Non-pigmented ciliary epithelial cell (primary cell): ENCODE results near the gene SHH.

ENCODE experiments used
- DNase-seq: peaks from one replicate; pipeline ENCODE4 v3.0.0-alpha.2; 2010; ENCODE audit warnings: low read depth

Gene SHH

GRCh38 chr7:155806096-155806871, 6.0 kb downstream of the SHH start:
- DNase-seq, result no peak

DNA sequence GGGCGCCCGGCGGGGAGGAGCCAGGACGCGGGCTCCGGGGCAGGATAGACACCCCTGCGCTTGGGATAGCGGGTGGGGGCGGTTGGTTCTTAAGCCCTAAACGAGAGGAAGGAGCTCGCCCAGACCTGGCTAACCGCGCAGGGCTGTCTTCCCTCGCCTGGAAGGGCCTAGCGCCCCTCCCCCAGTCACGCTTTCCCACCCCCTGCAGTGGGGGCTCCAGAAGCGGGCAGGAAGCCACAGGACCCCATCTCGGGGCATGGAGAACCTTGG, 6.5 kb downstream of the SHH start:
- no peak for DNase-seq

- no peak for DNase-seq
These were observed 7.1 kb downstream of the SHH start for GRCh38 chr7:155804897-155805825.

- DNase-seq, result no peak
These were observed 7.8 kb downstream of the SHH start for GRCh38 chr7:155804431-155804831.

DNA sequence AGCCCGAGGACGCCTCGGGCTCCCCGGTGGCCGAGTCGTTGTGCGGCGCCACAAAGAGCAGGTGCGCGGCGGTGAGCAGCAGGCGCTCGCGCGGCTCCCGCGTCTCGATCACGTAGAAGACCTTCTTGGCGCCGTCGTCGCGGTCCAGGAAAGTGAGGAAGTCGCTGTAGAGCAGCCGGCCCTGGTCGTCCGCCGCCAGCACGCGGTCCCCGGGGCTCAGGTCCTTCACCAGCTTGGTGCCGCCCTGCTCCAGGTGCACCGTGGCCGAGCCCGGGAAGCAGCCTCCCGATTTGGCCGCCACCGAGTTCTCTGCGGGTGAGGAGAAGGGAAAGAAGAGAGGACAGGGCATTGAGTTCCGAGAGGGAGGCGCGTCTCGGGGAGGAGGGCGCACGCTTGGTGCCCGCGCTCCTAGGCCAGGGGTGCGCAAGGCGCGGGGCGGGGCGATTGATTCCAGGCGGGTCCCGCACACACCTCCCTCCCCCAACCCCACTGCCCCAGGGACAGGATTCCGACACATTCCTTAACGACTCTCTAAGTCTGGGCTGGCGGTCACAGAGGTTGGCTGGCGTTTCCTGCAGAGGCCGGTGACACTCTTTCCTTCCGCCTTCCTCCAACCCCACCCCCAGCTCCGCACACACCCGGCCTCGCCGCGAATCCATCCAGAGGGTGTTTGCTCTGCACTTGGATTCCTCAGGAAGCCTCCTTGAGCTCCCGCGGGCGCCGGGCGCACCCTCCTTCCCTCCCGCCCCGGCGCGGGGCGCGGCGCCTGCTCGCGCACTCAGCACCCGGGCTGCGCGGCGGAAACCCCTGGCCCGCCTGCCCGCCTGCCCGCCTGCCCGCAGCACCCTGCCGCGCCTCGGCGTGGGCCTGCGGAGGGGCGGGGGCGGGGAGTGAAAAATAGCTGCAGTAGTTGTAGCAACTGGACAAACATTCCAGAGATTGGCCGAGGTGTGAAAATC, 8.6 kb downstream of the SHH start:
- DNase-seq, result no peak

GRCh38 chr7:155802906-155803417, 9.3 kb downstream of the SHH start:
- no peak for DNase-seq

- no peak for DNase-seq
These were observed 10.0 kb downstream of the SHH start for GRCh38 chr7:155802291-155802690.

DNA sequence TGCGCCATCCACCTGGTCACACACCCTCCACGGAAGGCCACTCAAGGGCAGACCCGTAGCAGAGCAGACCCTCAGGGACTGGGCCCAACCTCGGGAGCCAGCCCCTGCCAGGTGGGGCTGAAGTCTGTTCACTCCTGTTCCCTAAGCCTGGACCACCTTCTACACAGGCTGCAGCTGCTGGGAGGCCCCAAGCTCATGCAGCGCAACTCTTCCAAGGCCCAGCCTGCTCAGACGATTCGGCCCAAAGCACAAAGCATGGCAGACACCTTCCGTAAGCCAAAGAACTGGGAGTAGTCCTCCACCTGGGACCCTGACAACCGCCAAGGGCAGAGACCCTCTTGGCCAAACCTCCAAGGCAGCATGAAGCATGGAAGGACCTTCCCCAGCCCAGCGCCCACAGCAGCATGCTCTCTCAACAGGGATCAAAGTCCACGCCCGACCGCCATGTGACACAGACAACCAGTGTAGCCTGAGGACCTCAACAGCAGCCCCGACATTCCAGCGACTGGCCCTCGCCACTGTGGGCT, 11.5 kb downstream of the SHH start:
- no peak for DNase-seq

- DNase-seq, result no peak
These were observed 12.0 kb downstream of the SHH start for GRCh38 chr7:155800301-155800700.

DNA sequence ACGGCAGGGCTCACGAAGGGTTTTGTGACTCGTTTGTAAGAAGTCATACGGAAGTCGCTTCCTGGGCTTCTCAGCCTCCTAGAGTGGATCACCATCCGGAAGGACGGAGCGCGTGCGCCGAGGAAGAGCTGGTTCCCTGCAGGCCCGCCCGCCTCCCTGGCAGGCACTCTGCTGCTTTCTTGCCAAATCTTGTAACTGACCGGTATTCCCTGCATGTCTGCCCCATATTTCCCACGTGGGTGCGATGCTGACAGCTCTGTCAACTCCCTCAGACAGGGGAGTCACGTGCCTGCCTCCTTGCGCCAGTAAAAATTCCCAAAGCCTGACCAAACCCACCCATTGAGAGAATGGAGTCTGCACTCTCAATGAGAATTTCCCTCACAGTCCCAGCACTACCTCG, 12.7 kb downstream of the SHH start:
- no peak for DNase-seq

DNA sequence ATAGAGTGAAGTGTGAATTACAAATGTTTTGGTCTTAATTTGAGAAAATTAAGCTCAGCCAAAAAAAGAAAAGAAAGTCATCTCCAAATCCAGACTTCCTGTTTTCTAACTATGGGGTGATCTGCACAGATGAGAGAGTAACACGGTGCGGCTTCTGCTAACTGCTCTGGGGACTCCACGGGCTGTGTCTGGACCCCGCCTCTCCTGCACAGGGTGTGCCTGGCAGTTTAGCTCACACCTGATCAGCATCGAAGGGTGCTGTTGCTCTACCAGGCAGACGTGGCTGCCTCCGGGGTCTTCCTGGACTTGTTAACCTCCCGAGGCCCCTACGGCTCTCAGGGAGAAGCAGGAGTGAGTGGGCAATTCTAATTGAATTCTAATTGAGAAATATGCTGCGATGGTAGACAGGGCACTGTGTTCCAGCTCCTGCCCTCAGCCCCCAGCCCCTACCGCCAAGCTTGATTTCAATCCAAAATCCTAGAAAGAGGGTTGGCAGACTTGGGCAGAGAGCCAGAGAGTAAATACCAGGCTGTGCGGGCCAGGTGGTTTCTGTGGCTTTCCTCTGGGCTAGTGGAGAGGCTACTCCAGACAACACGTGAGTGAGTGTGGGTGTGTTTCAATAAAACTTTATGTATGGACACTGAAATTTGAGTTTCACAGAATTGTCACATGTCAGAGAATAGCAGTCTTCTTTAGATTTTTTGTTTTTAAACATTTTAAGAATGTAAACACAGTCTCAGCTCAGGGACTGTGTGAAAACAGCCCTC, 13.4 kb downstream of the SHH start:
- no peak for DNase-seq

DNA sequence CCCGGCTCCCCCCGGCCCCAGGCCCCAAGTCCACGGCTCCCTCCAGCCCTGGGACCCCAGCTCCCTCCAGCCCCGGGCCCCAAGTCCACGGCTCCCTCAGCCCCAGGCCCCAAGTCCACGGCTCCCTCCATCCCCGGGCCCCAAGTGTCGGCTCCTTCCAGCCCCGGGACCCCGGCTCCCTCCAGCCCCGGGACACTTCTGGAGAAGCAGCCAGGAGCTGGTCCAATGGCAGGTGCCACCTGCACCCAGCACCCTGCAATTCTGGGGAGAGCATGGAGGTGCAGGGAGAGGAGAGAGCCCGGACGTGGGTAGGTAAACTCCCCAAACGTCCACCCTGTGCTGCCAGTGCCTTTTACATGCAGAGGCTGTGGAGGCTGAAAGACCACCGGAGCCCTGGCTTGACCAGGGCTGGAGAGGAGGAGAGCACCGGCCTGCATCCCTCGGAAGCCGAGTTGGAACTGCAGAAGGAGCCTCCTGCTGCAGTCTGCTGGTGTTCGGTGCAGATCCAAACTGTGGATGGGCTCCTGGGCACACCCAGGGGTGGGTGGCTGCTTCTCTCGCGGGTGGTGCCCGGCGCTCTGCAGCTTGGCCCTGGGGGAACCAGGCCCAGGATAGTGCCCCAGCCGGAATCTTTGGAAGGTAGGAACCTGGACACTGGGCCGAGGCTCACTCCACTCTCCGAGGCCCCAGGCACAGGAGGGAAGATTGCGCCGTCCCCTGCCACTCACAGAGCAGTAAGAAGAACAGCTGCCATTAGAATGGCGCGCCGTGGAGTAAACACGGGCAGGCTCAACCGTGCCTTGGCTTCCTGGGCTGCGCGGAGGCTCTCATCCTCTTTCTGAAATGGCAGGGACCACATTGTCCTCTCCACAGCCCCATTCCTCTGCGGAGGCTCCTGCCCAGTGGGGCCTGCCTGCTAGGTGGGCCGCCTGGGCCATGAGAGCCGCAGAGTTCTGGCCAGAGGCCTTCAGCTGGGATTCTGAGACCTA, 14.7 kb downstream of the SHH start:
- DNase-seq, result no peak

DNA sequence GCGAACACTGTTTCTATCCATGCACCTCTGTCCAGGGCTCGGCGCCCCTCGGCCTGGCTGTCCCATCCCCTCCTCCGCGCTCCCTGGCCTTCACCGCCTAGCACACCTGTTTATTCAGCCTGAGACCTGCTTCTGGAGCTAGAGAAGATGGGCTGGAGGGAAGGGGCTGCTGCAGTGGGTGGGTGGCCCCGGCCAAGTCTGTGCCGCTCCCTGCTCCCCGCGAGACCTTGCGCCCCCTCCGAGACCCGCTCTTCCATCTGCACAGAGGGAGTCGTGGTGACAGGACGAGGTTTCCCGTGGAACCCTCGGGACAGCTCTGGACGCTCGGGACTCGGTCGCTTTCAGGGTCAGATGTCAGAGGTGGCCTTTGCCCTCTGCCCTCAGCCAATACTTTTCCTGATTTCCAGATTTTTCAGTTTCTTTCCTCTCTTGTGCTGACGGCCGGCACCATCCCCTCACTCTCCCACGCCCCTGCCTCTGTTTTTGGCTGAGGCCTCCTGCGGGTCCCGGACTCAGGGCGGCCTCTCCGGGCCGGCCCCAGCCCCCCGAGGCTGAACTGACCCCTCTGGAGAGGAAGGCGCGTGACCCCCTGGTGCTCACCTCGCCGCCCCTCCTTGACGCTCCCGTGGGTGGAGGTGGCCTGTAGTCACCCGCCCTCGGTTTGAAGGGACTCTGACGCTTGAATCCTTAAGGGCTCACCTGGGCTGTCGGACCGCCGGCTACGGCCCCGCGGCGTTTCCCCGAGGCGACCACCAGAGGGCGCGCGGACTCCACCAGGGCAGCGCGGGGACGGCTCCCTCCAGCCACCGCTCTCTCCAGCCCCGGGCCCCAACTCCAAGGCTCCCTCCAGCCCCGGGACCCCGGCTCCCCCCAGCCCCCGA, 15.6 kb downstream of the SHH start:
- no peak for DNase-seq

- no peak for DNase-seq
These were observed 16.3 kb downstream of the SHH start for GRCh38 chr7:155795951-155796350.

GRCh38 chr7:155795401-155795800, 16.9 kb downstream of the SHH start:
- no peak for DNase-seq

GRCh38 chr7:155794196-155794595, 18.1 kb downstream of the SHH start:
- DNase-seq, result no peak

- no peak for DNase-seq
These were observed 18.5 kb downstream of the SHH start for GRCh38 chr7:155793720-155794119.

DNA sequence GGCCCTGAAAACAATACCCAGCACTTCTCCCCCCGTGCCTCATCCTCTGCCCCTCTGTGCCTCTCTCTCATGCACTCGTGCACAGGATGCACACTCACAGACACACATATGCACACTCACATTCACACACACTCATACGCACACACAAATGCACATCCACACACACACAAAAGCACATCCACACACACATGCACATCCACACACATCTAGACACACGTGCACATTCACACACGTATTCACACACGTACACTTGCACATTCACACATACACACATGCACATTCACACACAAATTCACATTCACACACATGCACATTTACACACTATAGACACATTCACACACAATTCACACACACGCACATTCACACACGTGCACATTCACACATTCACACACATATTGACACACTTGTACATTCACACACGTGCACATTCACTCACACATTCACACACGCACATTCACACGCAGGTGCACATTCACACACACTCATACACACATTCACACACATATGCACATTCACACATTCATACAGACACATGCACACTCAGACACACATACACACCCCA, 19.2 kb downstream of the SHH start:
- DNase-seq, result no peak
